Brain microvascular endothelial cell (primary cell): ENCODE measurements around the gene GLYATL3.

ENCODE experiments used
- DNase-seq: peaks from one replicate; pipeline ENCODE4 v3.0.0-alpha.2; 2020
- H3K27ac ChIP-seq: fragments of 250-450 bp; sonication (Bioruptor Pico); 2 replicates; pipeline ENCODE4 v1.5.1; 2020; ENCODE audit warnings: mild to moderate bottlenecking, moderate library complexity
- H3K27me3 ChIP-seq: fragments of 250-450 bp; sonication (Bioruptor Pico); replicated peaks from 2 replicates; pipeline ENCODE4 v1.5.1; 2020; ENCODE audit warnings: mild to moderate bottlenecking
- H3K36me3 ChIP-seq: fragments of 250-450 bp; sonication (Bioruptor Pico); replicated peaks from 2 replicates; pipeline ENCODE4 v1.5.1; 2020; ENCODE audit warnings: mild to moderate bottlenecking
- H3K4me3 ChIP-seq: 2 replicates; pipeline ENCODE4 v1.5.1; 2011; ENCODE audit warnings: low read depth, mild to moderate bottlenecking, control low read depth, low read length, moderate library complexity
- in situ Hi-C: cut with HindIII; loops from 2 replicates; pipeline ENCODE4 v1.10.0; 2017; ENCODE audit warnings: low sequenced_read_pairs, low pct_ligation_motif_present
- TF ChIP-seq, protein P1 (sequence below): IDR thresholded peaks from 2 replicates; pipeline ENCODE4 v1.5.1; 2011; ENCODE audit warnings: low read depth, mild to moderate bottlenecking, moderate library complexity, low read length, control low read depth, inconsistent platforms; ENCODE audit errors: missing control alignments

Gene GLYATL3

GRCh38 chr6:49541936-49542335 lies 42.2 kb downstream of the GLYATL3 start:
- TF ChIP-seq, protein P1, sequence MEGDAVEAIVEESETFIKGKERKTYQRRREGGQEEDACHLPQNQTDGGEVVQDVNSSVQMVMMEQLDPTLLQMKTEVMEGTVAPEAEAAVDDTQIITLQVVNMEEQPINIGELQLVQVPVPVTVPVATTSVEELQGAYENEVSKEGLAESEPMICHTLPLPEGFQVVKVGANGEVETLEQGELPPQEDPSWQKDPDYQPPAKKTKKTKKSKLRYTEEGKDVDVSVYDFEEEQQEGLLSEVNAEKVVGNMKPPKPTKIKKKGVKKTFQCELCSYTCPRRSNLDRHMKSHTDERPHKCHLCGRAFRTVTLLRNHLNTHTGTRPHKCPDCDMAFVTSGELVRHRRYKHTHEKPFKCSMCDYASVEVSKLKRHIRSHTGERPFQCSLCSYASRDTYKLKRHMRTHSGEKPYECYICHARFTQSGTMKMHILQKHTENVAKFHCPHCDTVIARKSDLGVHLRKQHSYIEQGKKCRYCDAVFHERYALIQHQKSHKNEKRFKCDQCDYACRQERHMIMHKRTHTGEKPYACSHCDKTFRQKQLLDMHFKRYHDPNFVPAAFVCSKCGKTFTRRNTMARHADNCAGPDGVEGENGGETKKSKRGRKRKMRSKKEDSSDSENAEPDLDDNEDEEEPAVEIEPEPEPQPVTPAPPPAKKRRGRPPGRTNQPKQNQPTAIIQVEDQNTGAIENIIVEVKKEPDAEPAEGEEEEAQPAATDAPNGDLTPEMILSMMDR = no peak
- Histone ChIP-seq H3K36me3 (no peaks in the 10 kb centered on the region), H3K27me3 (no peaks in the 10 kb centered on the region), H3K27ac (peak overlapping the region; percentile 44), H3K4me3 (no peak overlapping the region)
- in situ Hi-C loops = no loop called here
- DNase-seq = no peak

- DNase-seq = no peak
- H3K36me3 ChIP-seq = no peaks in the 10 kb centered on the region
- H3K27ac ChIP-seq = no peak overlapping the region
- H3K4me3 ChIP-seq = no peak overlapping the region
- in situ Hi-C loops = no loop called here
- TF ChIP-seq, protein P1 = no peak
- no peaks in the 10 kb centered on the region for H3K27me3 ChIP-seq
Measured at GRCh38 chr6:49543087-49543858, 43.5 kb downstream of the GLYATL3 start.

DNA sequence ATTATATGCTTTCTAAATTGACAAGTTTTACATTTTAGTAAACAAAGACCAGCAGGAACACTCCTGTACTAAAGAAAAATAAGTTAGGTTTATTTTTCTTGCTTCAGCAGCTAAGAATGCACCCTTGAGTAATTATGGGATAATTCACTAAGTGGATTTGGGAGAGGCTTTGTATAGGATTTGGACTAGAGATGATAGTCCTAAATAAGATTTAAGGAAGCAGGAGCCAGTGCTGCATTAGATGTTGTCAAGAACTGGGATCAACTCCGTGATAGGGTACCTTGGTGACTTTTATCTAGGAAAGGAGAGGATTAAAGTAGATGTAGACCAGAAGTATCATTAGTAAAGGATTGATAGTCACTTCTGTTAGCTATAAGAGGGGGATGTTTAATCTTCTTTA lies 46.6 kb downstream of the GLYATL3 start:
- Histone ChIP-seq H3K27me3 (peaks cover 13% of the 10 kb centered on the region), H3K4me3 (no peak overlapping the region), H3K36me3 (no peaks in the 10 kb centered on the region), H3K27ac (no peak overlapping the region)
- in situ Hi-C loops = no loop called here
- TF ChIP-seq, protein P1 = no peak
- DNase-seq = no peak

DNA sequence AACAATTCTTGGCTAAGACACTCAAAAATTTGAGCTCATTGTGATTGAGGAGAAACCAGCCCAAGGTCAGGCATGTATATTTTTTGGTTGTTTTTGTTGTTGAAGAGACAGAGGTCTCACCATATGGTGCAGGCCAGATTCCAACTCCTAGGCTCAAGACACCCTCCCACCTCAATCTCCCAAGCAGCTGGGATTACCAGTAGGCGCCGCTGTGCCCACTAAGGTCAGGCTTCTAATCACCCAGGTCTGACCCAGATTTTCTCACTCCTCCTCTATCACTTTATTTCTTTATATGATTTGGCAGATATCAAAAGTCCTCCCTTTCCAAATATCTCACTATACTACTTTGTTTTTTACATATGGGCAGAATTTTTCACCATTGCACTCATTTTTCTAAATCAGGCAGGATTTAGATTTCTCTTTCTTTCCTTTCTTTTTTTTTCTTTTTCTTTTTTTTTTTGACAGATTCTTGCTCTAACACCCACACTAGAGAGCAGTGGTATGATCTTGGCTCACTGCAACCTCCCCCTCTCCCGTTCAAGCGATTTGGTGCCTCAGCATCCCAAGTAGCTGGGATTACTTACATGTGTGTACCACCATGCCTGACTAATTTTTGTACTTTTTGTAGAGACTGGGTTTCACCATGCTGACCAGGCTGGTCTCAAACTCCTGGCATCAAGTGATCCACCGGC lies 49.0 kb downstream of the GLYATL3 start:
- H3K27me3 ChIP-seq = peaks cover 16% of the 10 kb centered on the region
- H3K36me3 ChIP-seq = no peaks in the 10 kb centered on the region
- in situ Hi-C loops = no loop called here
- no peak overlapping the region for H3K27ac ChIP-seq
- H3K4me3 ChIP-seq = no peak overlapping the region
- no peak for DNase-seq
- TF ChIP-seq, protein P1 = no peak

DNA sequence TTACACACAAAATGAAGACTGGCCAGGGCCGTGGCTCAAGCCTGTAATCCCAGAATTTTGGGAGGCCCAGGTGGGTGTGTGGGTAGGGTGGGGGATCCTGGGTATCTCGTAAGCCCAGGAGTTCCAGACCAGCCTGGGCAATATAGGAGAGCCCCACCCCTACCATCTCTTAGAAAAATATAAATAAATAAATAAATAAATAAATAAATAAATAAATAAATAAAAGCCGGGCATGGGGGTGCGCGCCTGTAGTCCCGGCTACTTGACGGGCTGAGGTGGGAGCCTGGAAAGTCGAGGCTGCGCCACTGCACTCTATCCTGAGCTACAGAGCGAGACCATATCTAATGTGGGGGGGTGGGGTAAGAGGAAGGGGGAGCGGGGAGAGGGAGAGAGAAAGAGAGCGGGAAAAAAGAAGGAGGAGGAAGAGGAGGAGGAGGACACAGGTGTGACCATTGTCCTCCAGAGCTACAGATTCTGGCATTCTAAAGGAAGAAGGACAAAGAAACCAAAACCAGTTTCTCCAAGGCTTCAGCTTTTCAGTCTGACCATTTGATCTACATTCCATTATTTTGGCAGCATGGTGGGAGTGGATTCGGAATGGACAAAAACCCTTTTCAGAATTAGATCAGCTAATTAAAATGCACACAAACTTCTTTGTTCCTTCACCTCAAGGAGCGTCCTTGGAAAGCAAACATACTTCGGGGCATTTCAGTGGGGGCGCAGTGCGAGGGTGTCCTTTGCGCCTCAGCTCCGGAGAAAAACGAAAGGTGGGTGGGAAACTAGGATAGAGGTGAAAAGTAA lies 50.2 kb downstream of the GLYATL3 start:
- no peak for DNase-seq
- in situ Hi-C loops = no loop called here
- Histone ChIP-seq H3K27me3 (peaks cover 16% of the 10 kb centered on the region), H3K36me3 (no peaks in the 10 kb centered on the region), H3K27ac (no peak overlapping the region), H3K4me3 (peak overlapping the region; percentile 51)
- TF ChIP-seq, protein P1 = no peak
